Fibroblast of villous mesenchyme (primary cell): ENCODE measurements around the gene CCNI2. TPM values are rescaled to one million over a fixed set of nuclear protein-coding genes. Genes with fewer than 3 reads are reported as not detected.

Experiments used
- DNase-seq: peaks from one replicate; pipeline ENCODE4 v3.0.0-alpha.2; 2010; ENCODE audit warnings: low read depth
- H3K4me3 ChIP-seq: 2 replicates; pipeline ENCODE4 v1.5.1; 2011; ENCODE audit warnings: low read depth, mild to moderate bottlenecking, low read length
- total RNA-seq: library from RNA; depleted of rRNA; stranded (reverse); fragments of >200 nt; gene quantifications from 2 replicates; pipeline ENCODE4 v1.2.3, GENCODE V29; 2012
- TF ChIP-seq, protein P1 (sequence below): IDR thresholded peaks from 2 replicates; pipeline ENCODE4 v1.5.1; 2012; ENCODE audit warnings: low read depth, mild to moderate bottlenecking, low read length; ENCODE audit not compliant: insufficient read depth

The CCNI2 gene
- total RNA-seq, 1 donor = not detected

GRCh38 chr5:132775476-132775961, 28.3 kb downstream of the CCNI2 start:
- peak; percentile 23 for DNase-seq
- H3K4me3 ChIP-seq = peak overlapping the region; percentile 77
- TF ChIP-seq, protein P1, sequence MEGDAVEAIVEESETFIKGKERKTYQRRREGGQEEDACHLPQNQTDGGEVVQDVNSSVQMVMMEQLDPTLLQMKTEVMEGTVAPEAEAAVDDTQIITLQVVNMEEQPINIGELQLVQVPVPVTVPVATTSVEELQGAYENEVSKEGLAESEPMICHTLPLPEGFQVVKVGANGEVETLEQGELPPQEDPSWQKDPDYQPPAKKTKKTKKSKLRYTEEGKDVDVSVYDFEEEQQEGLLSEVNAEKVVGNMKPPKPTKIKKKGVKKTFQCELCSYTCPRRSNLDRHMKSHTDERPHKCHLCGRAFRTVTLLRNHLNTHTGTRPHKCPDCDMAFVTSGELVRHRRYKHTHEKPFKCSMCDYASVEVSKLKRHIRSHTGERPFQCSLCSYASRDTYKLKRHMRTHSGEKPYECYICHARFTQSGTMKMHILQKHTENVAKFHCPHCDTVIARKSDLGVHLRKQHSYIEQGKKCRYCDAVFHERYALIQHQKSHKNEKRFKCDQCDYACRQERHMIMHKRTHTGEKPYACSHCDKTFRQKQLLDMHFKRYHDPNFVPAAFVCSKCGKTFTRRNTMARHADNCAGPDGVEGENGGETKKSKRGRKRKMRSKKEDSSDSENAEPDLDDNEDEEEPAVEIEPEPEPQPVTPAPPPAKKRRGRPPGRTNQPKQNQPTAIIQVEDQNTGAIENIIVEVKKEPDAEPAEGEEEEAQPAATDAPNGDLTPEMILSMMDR = no peak

DNA sequence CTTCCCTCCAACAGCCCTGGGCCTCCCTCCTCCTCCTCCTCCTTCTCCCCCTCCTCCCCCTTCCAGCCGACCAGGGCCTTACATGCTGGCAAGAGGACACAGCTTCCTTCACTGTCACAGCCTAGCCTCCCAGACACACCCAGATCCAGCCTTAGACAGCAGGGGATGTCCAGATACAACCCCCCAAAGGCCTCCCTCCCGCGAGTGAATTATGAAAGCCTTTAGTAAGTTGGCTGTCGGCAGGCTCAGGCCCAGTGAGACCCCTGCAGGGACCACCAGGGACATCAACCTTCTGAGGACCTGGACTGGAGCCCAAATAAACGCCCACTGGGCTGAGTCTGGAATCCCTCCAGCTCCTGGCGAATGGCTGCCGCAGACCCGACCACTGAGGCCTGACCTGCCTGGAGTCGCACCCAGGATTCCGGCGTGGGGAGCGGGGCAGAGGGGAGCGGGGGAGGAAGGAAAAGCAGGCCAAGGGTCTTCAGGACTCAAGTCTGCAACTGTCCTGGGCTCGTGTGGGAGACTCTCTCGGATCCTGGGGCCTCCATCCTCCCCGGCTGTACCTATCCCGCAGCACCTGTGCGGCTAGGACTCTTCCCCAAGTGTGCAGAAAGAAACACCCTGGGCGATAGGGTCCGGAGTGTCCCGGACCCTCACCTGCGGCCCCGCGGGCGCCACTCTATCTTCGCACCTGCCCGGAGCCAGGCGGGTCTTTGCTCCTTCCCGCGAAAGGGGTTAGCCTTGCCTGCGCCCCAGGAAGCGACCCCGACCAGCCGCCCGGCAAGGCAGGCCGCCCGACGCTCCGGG, 29.1 kb downstream of the CCNI2 start:
- TF ChIP-seq, protein P1 = no peak
- DNase-seq = peak; percentile 46
- H3K4me3 ChIP-seq = peak overlapping the region; percentile 77

GRCh38 chr5:132776938-132777208, 29.6 kb downstream of the CCNI2 start:
- TF ChIP-seq, protein P1 = no peak
- H3K4me3 ChIP-seq = peak overlapping the region; percentile 77
- no peak for DNase-seq

DNA sequence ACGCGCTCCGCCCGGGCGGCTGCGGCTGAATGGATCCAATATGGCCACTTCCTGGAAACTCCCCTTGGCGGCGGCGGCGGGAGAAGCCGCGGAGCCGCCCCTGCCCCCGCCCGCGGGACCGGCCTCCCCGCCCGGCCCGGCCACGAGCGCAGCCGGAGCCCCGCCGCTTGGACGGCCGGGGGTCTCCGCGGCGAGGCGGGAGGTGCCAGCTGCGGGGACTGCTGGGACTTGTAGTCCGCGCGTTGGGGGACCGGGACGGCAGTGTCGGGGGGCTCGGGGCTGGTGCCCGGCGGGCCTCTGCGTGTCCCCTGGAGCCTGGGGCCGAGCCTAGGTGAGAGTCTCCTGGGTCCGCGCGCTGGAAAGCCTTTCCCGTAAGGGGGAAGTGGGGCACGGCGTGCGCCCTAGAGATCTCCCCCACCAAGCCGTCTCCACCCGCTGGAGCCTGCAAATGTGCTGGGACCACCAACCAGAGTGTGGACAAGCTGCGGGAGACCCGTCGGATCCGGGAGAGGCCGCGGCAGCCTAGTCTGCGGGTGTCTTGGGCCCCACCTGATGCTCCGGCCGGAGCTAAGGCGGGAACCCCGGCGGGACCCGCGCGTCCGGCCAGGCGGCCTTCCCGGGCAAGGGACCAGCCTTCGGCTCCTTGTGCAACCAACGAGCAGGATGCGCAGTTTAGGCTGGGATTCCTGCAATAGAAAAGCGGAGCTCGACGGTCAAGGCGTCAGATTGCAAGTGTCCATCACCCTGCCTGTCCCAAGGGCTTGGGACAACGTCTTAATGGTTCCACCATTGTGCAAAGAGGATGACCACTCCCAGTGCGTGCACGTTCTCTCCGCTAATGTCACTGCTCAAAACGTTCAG, 30.2 kb downstream of the CCNI2 start, which contains the start of gene SEPTIN8:
TSS of gene SEPTIN8 (minus strand) at position 31 of the 861 bp plus-strand sequence. CDS start 102 bp downstream, outside the sequence.
- H3K4me3 ChIP-seq = peak within 1 kb of the TSS; percentile 77
- peak; percentile 49 for DNase-seq
- TF ChIP-seq, protein P1 = no peak

GRCh38 chr5:132778129-132778528, 30.9 kb downstream of the CCNI2 start:
- H3K4me3 ChIP-seq = peak overlapping the region; percentile 77
- no peak for DNase-seq
- TF ChIP-seq, protein P1 = no peak

DNA sequence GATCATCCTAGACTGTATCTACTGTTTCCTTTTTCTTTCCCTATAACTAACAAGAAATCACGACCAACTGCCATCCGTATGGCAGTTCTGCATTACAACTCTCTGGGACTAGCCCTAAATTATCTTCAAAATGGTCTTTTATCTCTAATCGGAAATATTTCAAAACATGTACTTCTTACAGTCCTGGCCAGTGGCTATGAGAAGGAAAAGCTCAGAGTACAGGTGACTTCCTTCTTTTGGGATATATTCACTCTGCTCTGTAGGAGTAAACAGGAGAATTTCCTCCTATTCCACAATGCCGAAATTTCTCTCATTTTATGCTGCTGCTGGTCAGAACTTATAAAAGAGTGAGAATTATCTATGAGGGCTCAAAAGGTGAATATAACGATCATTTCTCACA, 31.6 kb downstream of the CCNI2 start:
- no peak for DNase-seq
- H3K4me3 ChIP-seq = no peak overlapping the region
- TF ChIP-seq, protein P1 = no peak
